ENCODE data around the gene SERPINB1. TPM values are rescaled to one million over a fixed set of nuclear protein-coding genes. Genes with fewer than 3 reads are reported as not detected.
A peak's percentile ranks its signal among the peaks of the same experiment; 100 is the strongest.

SERPINB1 gene
- total RNA-seq, 1 donor from 2014 or later: 14.8 TPM

DNA sequence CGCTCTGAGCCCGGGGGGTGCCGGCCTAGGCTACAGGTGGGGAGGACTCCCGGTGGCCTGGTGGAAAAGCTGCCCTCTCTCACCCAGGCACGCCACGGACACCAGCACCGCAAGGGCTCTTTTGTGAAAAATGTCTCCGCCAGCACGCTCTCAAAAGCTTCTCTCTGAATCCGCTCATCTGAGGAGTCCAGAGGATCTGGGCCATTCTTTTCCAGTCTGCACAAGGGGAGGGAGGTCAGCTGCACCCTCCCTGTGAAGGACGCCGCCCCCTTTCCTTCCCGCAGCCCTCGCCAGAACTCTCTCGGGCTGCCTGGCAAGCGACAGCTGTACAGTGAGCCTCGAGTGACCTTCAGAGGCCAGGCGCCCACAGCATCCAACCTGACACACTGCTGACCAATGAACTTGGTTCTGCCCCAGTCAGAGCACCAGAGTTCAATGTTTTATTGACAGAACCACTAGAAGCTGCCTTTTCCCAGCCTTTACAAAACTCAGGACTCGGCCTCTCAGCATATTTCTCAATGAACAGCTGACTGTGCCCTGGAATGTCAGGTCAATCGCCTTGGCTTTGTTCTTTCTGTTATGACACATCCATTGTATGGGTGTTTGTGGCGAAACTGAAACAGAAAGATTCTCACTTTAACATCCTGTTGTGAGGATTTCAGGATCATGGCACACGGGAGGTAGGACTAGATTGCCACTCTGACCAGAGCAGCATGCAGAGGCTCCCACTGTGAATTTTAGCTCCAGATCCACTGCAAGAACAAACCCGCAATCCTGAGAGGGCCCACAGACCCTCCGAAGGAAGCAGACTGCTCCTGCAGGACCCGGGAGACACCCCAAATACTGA, 34.8 kb upstream of the SERPINB1 start:
- peak overlapping the region; percentile 68 for H3K4me3 Mint-ChIP-seq (ENCODE audit: unreplicated experiment)
- peaks cover 26% of the 10 kb centered on the region for H3K4me1 Mint-ChIP-seq (ENCODE audit: unreplicated experiment)
- no peak for DNase-seq (ENCODE audit: extremely low spot score, unreplicated experiment)
- peaks cover 6% of the 10 kb centered on the region for H3K9me3 Mint-ChIP-seq (ENCODE audit: unreplicated experiment)
- peaks cover 27% of the 10 kb centered on the region for H3K27me3 Mint-ChIP-seq (ENCODE audit: unreplicated experiment)
- peaks cover 5% of the 10 kb centered on the region for H3K36me3 Mint-ChIP-seq (ENCODE audit: unreplicated experiment)
- H3K27ac Mint-ChIP-seq (ENCODE audit: unreplicated experiment): peak overlapping the region; percentile 91
- no peak for TF ChIP-seq CTCF (IDR thresholded peaks at IDR 0.05)

GRCh38 chr6:2875359-2876191, 33.9 kb upstream of the SERPINB1 start:
- Mint-ChIP-seq H3K27me3 (ENCODE audit: unreplicated experiment) (peaks cover 18% of the 10 kb centered on the region), H3K27ac (ENCODE audit: unreplicated experiment) (peak overlapping the region; percentile 45), H3K9me3 (ENCODE audit: unreplicated experiment) (peaks cover 4% of the 10 kb centered on the region), H3K4me1 (ENCODE audit: unreplicated experiment) (peaks cover 26% of the 10 kb centered on the region), H3K36me3 (ENCODE audit: unreplicated experiment) (peaks cover 5% of the 10 kb centered on the region), H3K4me3 (ENCODE audit: unreplicated experiment) (peak overlapping the region; percentile 60)
- TF ChIP-seq CTCF (IDR thresholded peaks at IDR 0.05): no peak
- DNase-seq (ENCODE audit: extremely low spot score, unreplicated experiment): peak; percentile 83

DNA sequence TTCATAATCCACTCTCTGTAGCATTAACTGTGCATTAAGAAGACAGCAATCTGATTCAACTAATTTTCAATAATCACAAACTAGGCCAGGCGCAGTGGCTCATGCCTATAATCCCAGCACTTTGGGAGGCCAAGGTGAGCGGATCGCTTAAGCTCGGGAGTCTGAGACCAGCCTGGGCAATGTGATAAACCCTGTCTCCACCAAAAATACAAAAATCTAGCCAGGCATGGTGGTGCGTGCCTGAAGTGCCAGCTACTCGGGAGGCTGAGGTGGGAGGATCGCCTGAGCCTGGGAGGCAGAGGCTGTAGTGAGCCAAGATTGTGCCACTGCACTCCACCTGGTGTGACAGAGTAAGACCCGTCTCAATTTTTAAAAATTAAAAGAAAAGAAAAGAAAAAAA, 32.0 kb upstream of the SERPINB1 start:
- no peak for TF ChIP-seq CTCF (IDR thresholded peaks at IDR 0.05)
- Mint-ChIP-seq H3K36me3 (ENCODE audit: unreplicated experiment) (no peaks in the 10 kb centered on the region), H3K27me3 (ENCODE audit: unreplicated experiment) (peaks cover 3% of the 10 kb centered on the region), H3K27ac (ENCODE audit: unreplicated experiment) (no peak overlapping the region), H3K9me3 (ENCODE audit: unreplicated experiment) (no peaks in the 10 kb centered on the region), H3K4me3 (ENCODE audit: unreplicated experiment) (no peak overlapping the region), H3K4me1 (ENCODE audit: unreplicated experiment) (peaks cover 26% of the 10 kb centered on the region)
- peak; percentile 54 for DNase-seq (ENCODE audit: extremely low spot score, unreplicated experiment)

- Mint-ChIP-seq H3K4me3 (ENCODE audit: unreplicated experiment) (no peak overlapping the region), H3K27me3 (ENCODE audit: unreplicated experiment) (peaks cover 3% of the 10 kb centered on the region), H3K9me3 (ENCODE audit: unreplicated experiment) (no peaks in the 10 kb centered on the region), H3K36me3 (ENCODE audit: unreplicated experiment) (no peaks in the 10 kb centered on the region), H3K27ac (ENCODE audit: unreplicated experiment) (no peak overlapping the region), H3K4me1 (ENCODE audit: unreplicated experiment) (peaks cover 20% of the 10 kb centered on the region)
- DNase-seq (ENCODE audit: extremely low spot score, unreplicated experiment): peak; percentile 48
- no peak for TF ChIP-seq CTCF (IDR thresholded peaks at IDR 0.05)
Observed at GRCh38 chr6:2872423-2873358, 31.0 kb upstream of the SERPINB1 start.

Measured in osteocyte (in vitro differentiated cells).